C4-2B (cell line): ENCODE measurements around the gene SLC7A8.

Experiments
- CTCF ChIP-seq: fragments of 450-650 bp; conservative IDR thresholded peaks from 2 replicates; pipeline ENCODE4 v1.5.1; 2017; ENCODE audit warnings: mild to moderate bottlenecking
- ZFX ChIP-seq: fragments of 450-650 bp; IDR thresholded peaks from 2 replicates; pipeline ENCODE4 v1.6.1; 2017

DNA sequence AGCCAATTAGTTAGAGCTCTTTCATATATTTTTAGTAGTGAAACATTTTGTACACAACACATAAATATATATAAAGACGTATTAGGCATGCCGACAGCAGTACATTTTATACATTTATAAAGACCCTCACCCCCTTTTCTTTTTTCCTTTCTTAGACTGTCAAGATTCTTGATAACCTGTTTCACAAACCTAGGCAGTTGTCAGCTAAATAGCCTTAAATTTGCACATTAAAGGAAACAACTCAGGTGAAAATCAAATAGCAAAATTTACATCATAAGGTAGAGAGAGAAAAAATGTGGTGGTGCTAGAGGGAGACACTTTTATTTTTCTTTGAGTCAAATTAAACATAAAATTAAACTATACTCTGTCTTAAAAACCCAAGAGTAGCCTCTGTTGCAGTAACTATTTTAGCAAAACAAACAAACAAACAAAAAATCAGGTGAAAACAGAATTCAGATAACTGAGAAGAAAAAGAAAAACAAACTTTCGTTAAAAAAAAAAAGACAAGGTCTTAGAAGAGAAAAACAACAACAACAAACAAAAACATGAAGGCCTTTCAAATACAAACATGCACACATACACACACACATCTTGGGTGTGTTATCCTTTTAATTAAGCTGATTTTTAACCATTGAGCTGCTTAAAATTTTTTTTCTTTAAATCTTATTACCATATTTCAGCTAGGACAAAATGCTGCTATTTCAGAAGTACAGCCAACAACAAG, 23.1 kb upstream of the SLC7A8 start:
- TF ChIP-seq CTCF: no peak
- no peak for TF ChIP-seq ZFX
